Stimulated activated CD8-positive, alpha-beta memory T cell treated with anti-CD3 and anti-CD28 coated beads, Interleukin-7, amount 100 ng/mL, for 4 hours (primary cell): ENCODE data around the gene IKZF1.
A peak's percentile ranks its signal among the peaks of the same experiment; 100 is the strongest.

ENCODE experiments used
- DNase-seq, 2 donors: peaks; one replicate each; pipeline ENCODE4 v3.0.0-alpha.2; 2020; ENCODE audit warnings: low read depth in 2 of 2

Gene IKZF1

DNA sequence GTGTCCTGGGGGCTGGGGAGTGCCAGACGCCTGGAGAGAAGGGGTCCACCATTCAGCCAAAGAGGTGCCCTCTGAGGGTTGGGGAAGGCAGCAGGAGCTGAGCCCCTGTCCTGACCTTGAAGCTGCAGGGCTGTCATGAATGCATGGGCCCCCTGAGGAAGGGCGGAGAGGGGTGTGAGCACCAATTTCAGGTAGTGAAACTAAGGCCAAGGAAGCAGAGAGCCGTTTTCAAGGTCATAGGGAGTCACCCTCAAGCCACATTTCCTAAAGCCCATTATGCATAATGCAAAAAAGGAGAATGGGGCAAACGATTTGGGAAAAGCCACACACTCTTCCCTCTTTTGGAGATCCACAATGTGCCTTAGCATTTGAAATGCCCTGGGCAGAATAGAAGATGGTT lies 108.5 kb downstream of the IKZF1 start:
- DNase-seq, result no peak

DNA sequence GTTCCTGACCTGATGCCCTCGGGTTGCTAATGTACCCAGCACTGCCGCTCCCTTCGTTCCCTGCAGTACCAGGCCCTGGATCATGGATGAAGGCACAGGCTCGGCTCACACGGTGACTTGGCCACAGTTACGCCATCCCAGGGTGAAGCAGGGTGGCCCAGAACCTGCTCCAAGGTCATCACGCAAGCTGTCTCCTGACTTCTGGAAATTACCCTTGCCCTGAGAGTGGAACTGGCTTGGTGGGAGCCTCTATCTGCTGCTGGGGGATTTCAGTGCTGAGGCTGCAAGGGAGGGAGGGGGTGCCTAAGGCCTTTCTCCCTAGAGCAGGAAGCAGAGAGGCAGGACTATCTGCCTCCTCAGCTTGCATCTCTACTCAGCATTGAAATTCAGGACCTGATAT lies 109.0 kb downstream of the IKZF1 start:
- no peak for DNase-seq

DNA sequence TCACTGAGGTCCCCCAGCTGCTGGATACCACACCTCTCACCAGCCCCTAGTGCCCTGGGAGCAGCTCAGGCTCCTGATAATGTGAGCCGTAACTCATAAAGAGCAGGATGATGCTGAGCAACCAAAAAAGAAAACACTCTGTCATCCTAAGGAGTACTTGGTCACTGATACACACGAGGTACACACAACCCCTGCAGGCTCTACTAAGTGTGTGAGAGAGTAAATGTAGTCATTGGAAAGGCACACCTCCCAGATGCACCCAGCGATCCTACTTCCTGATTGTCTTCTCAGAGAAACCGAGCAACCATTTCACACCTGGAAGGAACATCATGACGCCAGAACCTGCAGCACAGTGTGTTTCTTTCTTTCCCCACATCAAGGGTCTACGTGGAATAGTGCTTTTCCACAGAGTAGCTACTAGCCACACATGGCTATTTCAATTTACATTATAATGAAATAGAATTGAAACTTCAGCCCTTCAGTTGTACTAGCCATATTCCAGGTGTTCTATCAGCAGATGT lies 111.4 kb downstream of the IKZF1 start:
- no peak for DNase-seq

DNA sequence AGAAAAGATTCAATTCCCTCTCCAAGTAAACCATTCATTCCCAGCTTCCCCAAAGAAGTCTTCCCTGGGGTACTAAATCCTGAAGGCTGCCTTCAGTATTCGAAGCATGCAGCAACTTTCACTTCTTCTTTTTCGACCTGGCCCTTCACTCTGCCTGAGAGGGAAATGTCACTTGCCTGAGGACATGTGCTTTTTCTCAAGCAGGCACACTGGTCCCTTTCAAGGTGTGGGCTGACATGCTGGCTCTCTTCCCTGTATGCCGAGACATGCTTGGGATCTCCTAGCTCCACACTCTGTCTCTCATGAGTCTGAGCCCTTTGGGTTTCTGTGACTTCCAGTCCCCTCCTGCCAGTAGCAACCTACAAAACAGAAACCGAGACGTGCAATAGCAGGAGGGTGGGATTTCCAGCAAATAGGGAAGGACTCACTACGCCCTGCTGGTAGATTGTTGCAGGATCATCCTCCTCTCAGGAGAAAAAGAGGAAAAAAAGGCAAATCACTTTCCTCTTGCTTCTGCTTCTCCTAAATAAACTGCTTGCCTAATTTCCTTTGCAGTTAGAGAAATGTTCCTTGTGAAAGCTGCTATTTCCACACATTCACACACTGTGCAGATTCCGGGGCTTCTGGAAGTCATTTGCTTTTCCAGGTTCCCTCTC lies 112.1 kb downstream of the IKZF1 start:
- no peak for DNase-seq

DNA sequence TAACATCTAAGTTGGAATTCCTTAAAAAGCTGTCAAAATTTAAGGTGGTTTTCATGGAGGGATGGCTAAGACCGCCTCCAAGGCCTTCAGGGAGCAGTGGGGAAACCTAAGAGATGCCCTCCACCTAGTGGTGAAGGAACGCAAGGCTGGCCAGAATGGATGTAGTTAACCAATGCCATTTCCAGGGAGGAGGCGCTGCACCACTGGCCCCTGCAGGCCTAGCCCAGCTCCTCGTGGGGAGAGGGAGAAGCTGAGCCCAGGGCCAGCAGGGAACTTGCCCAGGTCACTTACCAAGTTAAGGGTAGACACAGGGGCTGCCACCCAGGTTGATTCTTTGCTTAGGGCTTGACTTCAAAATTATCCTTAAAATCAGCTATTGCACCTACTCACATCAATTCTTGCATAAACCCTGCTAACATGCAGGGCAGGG lies 113.6 kb downstream of the IKZF1 start:
- peak; percentile 51 to 63 for DNase-seq

DNA sequence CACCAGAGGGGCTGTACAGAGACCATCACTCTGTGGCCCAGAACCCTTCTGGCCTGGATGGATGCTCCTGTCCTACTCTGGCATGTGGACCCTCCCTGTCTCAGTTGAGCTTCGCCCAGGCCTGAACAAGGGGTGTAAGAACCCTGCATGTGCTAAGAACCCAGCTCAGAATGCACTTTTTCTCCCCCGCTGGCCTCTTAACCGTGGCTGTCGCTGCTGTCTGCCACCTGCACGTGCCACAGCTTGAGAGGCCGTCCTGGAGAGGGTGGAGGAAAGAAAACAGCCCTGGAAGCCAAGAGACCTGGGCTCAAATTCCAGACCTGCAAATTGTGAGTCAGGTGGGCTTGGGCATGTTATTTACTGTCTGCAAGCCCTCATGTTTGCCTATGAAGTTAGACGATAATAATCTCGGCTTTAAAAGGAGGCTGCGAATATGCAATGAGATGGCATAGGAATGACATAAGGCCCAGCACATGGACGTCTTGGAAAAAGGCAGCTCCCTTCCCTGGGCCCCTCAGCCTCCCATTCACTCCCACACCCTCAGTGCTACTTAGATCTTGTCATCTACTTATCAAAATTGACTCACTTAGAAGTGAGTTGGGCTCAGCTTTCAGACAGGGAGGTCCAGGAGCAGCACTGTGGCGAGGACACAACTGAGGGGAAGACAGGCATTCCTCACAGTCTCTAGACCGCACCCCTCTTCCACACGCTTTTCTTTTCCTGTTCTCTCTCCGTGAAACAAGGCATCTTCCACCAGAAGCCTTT lies 114.2 kb downstream of the IKZF1 start:
- DNase-seq, result no peak

DNA sequence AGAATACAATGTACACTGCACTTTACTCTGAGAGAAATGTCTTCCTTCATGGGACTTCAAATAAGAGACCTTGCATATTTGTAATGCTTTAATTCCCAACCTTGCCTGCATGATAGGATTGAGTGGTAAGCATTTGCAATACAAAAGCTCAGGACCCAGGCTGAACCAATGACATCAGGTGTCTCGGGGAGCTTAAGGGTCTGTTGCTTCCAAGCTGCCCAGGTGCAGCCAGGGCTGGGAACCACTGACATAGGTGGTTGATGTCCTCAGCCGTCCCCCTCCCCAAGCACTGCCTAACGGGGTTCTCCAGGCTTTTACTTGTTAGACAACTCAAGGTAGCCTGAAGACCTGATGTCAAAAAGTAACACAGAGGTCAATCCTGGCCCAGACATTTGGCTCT lies 116.5 kb downstream of the IKZF1 start:
- DNase-seq, result no peak

DNA sequence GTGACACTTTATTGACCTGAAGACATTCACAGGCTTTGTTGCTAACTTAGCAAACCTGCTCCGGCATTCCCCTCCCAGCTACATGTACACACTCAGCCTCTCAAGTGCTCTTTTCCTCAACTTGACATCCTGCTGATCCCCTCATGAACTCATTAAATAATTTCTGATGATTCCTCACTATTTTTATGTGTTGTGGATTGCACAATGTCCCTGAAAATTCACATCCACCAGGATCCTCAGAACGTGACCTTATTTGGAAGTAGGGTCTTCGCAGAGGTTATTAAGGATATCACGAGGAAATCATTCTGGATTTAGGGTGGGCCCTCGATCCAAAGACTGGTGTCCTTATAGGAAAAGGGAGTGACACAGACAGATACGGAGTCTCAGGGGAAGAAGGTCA lies 118.3 kb downstream of the IKZF1 start:
- no peak for DNase-seq

DNA sequence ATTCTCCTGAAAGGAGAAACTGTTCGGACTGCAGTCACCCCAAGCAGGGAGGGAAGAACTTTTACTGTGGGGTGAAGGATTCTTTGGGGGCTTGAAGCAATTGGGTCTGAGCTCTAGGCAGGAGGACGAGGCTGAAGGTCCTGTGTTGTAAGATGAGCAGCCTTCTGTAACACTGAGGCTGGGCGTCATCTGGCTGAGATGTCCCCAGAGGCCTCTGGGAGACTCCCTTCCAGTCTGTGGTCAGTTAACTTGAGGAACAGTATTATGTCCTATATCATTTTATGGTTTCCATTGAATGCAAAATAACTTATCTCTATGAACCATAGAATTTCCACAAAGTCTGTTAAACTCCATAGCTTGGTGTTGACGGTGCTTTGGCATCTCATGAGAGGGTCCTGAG lies 119.3 kb downstream of the IKZF1 start:
- no peak for DNase-seq

DNA sequence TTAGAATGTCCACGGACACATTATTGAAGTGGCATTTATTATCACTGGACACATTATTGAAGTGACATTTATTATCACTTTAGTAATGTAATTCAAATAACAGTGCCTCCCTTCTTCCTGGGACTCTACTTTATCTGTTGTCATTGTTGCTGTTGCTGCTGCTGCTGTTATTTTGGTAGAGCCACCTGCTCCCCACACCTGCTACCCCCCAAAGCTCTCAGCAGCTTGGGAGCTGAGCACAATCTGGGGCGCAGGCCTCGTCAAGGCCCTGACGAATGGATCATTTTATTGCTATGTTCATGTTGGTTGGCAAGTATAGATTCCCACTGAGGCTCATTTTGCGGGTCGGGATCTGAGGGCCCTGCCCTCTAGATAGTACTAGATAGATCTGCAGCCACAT lies 120.8 kb downstream of the IKZF1 start:
- DNase-seq, result no peak

DNA sequence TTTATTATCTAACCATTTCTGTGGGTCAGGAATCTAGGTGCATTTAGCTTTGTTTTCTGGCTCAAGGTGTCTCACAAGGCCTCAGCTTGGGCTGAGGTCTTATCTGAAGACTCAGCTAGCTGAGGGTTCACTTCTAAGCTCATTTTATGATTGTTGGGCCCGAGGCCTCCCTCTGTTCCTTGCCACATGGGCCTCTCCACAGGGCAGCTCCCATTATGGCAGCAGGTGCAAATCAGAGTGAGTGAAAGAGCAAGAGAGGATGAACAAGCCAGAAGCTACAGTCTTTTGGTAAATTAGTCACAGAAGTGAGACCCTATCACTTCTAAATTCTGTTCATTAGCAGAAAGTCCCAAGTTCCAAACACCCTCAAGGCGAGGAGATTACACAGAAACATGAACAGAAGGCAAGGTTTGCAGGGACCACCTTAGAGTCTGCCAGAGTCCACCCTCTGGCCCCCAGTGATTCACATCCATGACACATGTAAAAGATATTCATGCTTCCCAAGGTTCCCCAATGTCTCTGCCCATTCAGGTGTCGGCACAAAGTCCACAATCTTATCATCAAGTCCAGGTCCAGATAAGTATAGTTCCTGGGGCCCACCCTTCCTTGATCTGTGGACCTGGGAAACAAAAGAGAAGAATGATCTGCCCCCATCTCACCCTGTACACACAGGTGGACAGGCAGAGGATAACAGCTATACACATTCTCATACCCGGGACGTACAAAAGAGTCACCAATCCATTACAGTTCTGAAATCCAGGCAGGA lies 121.9 kb downstream of the IKZF1 start:
- no peak for DNase-seq

DNA sequence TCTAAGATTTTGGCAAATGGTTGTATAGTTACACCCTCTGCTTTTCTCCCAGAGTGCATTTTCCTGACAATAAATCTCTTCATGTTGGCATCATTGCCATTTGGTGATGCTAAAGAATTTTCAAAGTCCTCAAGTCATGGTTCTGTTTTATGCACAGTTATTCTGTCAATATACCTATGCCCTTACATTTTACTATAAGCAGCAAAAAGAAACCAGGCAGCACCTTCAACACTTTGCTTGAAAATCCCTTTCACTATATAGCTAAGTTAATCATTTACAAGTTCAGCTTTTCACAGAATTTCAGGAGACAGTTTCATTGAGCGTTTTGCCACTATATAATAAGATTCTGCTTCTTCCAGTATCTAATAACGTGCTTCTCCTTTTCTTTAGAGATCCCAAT lies 123.0 kb downstream of the IKZF1 start:
- no peak for DNase-seq

DNA sequence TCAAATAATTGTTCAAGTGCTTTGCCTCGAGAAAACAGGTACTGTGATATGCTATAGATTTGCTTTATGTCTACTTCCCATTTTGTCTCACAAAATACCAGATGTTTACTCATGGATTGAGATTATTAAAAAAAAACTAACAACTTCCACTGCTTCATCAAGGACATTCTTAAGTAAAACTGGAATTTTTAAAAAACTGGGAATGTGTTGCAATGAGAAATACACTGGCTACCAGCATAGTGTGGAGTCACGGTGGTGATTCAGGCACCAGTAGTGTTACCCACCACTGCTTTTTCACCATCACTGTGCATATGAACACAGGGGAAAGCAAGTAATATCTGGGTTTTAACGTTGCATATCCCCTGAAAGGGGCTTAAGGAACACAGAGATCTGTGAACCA lies 124.4 kb downstream of the IKZF1 start:
- no peak for DNase-seq

DNA sequence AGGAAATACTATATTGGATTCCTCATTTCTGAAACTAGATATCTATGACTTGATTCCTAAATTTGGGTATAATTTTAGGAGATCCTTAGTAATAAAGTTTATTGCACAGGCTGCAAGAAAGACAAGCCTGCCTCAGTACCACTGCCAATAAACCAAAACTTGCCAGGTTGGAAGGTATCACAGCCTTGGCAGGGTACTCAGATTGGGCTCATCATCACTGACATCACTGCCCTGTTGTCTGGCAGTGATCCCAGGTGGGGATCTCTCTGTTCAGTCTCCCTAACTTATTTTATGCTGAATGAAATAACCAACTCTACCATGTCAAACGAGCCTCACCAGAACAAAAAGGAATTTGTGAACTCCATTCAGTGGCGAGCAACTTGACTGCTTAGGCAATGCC lies 126.8 kb downstream of the IKZF1 start:
- DNase-seq, result no peak

DNA sequence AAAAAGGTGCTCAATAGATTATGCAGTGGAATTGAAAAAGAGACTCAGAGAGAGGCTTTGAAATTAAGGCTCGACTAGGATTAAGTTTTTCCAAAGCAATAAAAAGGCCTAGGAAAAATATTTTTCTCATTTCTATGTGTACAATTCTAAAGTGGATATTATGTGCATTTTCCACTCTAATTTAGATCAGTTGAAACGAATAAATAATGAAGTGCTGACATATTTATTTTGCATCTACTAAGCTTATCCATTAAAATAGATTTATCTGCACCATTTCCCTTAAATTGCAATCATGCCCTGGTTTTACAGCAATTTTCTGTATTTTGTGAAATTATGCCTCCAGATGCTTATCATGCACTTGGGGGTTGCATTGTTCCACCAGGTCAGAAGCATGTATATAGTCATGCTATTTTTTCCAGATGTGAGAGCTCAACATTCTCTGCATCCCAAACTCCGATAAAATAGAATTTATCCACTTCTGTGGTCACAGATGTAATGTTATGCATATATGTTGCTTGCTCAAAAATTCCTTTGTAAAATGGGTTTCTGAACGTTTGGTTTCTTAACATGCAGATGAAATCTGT lies 127.3 kb downstream of the IKZF1 start:
- no peak for DNase-seq

DNA sequence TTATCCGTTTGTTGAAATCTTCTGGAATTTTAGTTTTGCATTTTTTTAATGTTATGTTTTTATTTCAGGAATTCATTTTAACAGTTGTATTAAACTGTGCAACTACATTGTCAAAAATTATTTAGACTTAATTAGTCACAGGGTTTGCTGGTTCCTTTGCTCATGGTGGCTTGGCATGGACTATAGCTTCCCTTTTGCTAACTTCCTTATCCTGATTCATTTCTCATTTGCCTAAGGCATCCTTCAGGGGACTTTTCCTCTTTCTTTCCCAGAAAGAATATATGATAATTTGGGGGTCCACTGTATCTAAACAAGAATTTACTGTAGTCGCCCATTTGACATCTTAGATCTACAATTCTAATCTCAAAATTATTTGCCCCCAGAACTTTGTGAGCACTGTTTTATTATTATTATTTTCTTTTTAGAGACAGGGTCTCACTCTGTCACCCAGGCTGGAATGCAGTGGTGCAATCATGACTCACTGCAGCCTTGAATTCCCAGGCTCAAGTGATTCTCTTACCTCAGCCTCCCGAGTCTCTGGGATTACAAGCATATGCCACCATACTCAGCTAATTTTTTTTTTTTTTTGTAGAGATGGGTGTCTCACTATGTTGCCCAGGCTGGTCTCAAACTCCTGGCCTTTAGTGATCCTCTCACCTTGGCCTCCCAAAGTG lies 131.8 kb downstream of the IKZF1 start:
- no peak for DNase-seq

DNA sequence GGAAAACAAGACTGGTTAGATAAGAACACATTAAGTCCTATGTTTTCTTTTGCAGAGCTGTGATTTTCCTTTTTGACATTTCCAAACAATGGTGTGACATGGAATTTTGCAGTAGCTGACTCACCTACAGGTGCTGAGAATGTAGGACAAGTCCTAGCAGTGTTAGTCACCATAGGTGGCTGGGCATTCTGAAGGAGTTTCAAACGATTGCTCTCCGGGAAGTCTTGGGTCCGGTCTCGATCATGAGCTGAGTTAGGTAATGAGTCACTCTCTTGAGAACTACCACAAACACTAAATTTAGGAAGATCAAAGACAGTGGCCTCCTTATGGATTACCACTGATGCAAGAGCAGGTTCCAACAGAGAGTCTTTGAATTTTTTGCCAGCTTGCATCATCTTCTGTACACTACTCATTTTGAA lies 142.0 kb downstream of the IKZF1 start:
- no peak for DNase-seq

DNA sequence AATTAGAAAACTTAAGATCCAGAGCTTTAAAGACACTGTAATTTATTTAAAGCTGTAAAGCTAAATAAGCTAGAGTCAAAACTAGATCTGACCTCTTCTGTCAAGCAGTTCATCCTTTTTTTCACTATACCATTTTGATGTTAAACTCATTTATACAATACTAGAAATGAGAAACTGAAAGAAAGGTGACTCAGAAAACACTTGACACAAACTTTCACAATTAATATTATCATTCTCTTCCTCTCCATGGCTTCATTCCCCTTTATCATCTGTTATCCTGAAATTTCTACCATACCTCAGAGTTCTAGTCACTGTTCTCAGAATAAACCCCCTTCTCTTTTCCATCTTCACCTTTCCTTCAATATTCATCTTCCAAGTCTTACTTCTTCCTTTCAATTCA lies 144.3 kb downstream of the IKZF1 start:
- no peak for DNase-seq

DNA sequence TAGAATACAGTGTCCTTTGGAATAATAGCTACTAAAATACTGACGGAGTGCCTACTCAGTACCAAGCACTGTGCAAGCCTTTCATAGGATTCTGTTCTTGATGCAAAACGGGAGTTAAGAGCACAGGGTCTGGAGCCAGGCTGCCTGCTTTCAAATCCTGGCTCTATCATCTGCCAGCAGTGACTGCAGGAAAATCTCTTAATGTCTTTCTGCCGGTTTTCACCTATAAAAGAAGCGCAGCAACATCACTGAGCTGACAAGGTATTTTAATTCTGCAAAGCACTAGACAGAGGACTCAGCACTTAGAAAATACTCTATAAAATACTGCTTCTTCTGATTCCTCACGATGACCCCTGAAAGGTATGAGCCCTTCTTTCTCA lies 145.0 kb downstream of the IKZF1 start:
- no peak for DNase-seq

DNA sequence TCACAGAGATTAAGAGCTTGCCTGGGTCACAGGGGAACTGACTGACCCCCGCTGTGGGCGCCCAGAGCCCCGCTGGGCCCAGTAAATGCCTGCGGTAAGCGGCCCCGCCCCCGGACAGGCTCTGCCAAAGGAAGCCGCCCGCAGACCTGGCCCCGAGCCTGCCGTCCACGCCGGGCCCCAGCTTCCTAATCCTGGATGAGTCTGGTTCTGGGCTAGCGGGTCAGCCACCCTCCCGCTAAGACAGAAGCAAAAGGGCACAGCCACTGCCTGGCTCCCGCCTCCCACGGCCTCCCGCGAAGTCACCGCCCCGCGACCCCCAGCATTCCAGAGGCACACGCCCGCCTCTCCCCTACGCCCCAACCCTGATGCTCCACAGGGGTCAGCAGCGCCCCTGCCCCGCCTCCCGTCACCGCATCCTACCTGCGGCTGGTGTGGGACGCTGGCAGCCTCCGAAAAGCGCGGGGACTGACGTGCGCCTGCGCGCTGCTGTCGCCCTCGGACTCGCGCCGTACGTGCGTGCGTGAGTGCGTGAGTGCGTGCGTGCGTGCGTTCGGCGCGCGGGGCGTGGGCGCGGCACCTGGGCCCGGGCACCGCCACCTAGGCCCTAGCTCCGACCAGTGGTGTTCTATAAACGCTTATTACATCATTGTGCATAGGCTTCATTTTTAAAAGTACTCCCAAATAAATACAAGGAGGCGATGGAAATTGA lies 145.5 kb downstream of the IKZF1 start, which contains the start of gene FIGNL1:
FIGNL1 (minus strand) TSS at position 470 of the 709 bp plus-strand sequence. CDS start 3,063 bp downstream, outside the sequence.
- DNase-seq, result peak; percentile 63 to 81

DNA sequence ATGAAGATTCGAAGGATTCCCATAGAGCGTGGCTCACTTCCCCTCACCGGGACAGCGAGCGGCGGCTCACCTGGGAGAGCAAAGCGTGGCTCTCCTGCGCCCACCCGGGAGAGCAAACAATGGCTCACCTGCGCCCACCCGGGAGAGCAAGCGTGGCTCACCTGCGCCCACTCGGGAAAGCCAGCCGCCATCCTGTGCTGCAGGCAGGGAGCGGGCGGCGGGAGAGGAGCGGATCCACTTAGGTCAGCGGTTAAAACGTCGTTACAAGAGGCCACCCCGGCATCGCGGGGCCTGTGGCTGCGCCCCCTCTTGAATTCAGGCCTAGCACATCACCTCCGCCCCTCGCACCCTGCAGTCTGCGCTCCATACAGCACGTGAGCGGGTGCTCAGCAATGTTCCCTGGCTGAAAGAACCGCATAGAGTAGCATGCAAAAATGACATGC lies 146.1 kb downstream of the IKZF1 start:
- peak in 1 of 2 donors; percentile 21 for DNase-seq
